Neural cell (in vitro differentiated cells): ENCODE data around the gene SPRYD3.

ENCODE experiments used
- CTCF ChIP-seq: fragments of 450-650 bp; IDR thresholded peaks from 2 replicates; pipeline ENCODE4 v1.5.1; 2014; ENCODE audit warnings: antibody characterized with exemption, mild to moderate bottlenecking, moderate library complexity; ENCODE audit not compliant: poor library complexity, severe bottlenecking
- EP300 ChIP-seq: fragments of 450-650 bp; conservative IDR thresholded peaks from 2 replicates; pipeline ENCODE4 v1.6.1; 2014; ENCODE audit warnings: antibody characterized with exemption, mild to moderate bottlenecking, moderate library complexity; ENCODE audit not compliant: poor library complexity, severe bottlenecking
- EZH2 ChIP-seq: fragments of 200-600, 300-800 bp; shearing (Covaris generic), sonication (generic); IDR thresholded peaks from 2 replicates; pipeline ENCODE4 v1.6.1; 2014; ENCODE audit warnings: antibody characterized with exemption, low read length, borderline replicate concordance, mild to moderate bottlenecking; ENCODE audit not compliant: insufficient read depth, poor library complexity, severe bottlenecking
- POLR2AphosphoS5 ChIP-seq: IDR thresholded peaks from 2 replicates; pipeline ENCODE4 v1.6.1; 2012
- TF ChIP-seq, protein P1 (sequence below): IDR thresholded peaks from 2 replicates; pipeline ENCODE4 v1.6.1; 2012; ENCODE audit warnings: borderline replicate concordance

- TF ChIP-seq CTCF (no peak), EZH2 (no peak), EP300 (no peak), POLR2AphosphoS5 (peak; percentile 4)
- TF ChIP-seq, protein P1, sequence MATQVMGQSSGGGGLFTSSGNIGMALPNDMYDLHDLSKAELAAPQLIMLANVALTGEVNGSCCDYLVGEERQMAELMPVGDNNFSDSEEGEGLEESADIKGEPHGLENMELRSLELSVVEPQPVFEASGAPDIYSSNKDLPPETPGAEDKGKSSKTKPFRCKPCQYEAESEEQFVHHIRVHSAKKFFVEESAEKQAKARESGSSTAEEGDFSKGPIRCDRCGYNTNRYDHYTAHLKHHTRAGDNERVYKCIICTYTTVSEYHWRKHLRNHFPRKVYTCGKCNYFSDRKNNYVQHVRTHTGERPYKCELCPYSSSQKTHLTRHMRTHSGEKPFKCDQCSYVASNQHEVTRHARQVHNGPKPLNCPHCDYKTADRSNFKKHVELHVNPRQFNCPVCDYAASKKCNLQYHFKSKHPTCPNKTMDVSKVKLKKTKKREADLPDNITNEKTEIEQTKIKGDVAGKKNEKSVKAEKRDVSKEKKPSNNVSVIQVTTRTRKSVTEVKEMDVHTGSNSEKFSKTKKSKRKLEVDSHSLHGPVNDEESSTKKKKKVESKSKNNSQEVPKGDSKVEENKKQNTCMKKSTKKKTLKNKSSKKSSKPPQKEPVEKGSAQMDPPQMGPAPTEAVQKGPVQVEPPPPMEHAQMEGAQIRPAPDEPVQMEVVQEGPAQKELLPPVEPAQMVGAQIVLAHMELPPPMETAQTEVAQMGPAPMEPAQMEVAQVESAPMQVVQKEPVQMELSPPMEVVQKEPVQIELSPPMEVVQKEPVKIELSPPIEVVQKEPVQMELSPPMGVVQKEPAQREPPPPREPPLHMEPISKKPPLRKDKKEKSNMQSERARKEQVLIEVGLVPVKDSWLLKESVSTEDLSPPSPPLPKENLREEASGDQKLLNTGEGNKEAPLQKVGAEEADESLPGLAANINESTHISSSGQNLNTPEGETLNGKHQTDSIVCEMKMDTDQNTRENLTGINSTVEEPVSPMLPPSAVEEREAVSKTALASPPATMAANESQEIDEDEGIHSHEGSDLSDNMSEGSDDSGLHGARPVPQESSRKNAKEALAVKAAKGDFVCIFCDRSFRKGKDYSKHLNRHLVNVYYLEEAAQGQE, result no peak
These were observed 21.2 kb downstream of the SPRYD3 start for GRCh38 chr12:53057816-53058500.
